ENCODE measurements around the gene CDH22.

The CDH22 gene

GRCh38 chr20:46268131-46268614 is 40.1 kb downstream of the CDH22 start:
- Mint-ChIP-seq H3K27me3 (peaks cover 32% of the 10 kb centered on the region), H3K4me1 (no peaks in the 10 kb centered on the region), H3K4me3 (no peak overlapping the region), H3K36me3 (peaks cover 2% of the 10 kb centered on the region), H3K9me3 (peaks cover 8% of the 10 kb centered on the region), H3K27ac (no peak overlapping the region)
- DNase-seq (ENCODE audit: low spot score in 2 of 2) (no peak), ATAC-seq (ENCODE audit: low read depth) (no peak)

GRCh38 chr20:46267108-46268105 is 40.9 kb downstream of the CDH22 start:
- peaks cover 37% of the 10 kb centered on the region for H3K27me3 Mint-ChIP-seq
- DNase-seq (ENCODE audit: low spot score in 2 of 2) = no peak

GRCh38 chr20:46265539-46265938 is 42.8 kb downstream of the CDH22 start:
- no peak for DNase-seq (ENCODE audit: low spot score in 2 of 2)
- no peak for ATAC-seq (ENCODE audit: low read depth)
- no peak overlapping the region for H3K4me3 Mint-ChIP-seq
- H3K27ac Mint-ChIP-seq = no peak overlapping the region
- H3K4me1 Mint-ChIP-seq = no peaks in the 10 kb centered on the region
- H3K36me3 Mint-ChIP-seq = peaks cover 2% of the 10 kb centered on the region
- H3K27me3 Mint-ChIP-seq = peaks cover 27% of the 10 kb centered on the region
- H3K9me3 Mint-ChIP-seq = peaks cover 4% of the 10 kb centered on the region

More at GRCh38 chr20:46267108-46268105, 40.9 kb downstream of the CDH22 start:
- H3K36me3 Mint-ChIP-seq = peaks cover 2% of the 10 kb centered on the region
- ATAC-seq (ENCODE audit: low read depth) = no peak
- H3K27ac Mint-ChIP-seq = no peak overlapping the region
- no peaks in the 10 kb centered on the region for H3K4me1 Mint-ChIP-seq
- H3K9me3 Mint-ChIP-seq = peaks cover 8% of the 10 kb centered on the region
- H3K4me3 Mint-ChIP-seq = no peak overlapping the region

- no peak for DNase-seq (ENCODE audit: low spot score in 2 of 2)
- ATAC-seq (ENCODE audit: low read depth) = no peak
- no peak overlapping the region for H3K27ac Mint-ChIP-seq
- H3K4me3 Mint-ChIP-seq = no peak overlapping the region
- H3K27me3 Mint-ChIP-seq = peaks cover 24% of the 10 kb centered on the region
- no peaks in the 10 kb centered on the region for H3K4me1 Mint-ChIP-seq
- peaks cover 4% of the 10 kb centered on the region for H3K9me3 Mint-ChIP-seq
- peaks cover 2% of the 10 kb centered on the region for H3K36me3 Mint-ChIP-seq
These were observed 43.7 kb downstream of the CDH22 start for GRCh38 chr20:46264391-46265266.

- peaks cover 2% of the 10 kb centered on the region for H3K36me3 Mint-ChIP-seq
- H3K9me3 Mint-ChIP-seq = peaks cover 4% of the 10 kb centered on the region
- H3K27ac Mint-ChIP-seq = no peak overlapping the region
These were observed 46.6 kb downstream of the CDH22 start for GRCh38 chr20:46261456-46262253.

GRCh38 chr20:46260936-46261454 is 47.3 kb downstream of the CDH22 start:
- no peaks in the 10 kb centered on the region for H3K4me1 Mint-ChIP-seq
- H3K27me3 Mint-ChIP-seq = peaks cover 22% of the 10 kb centered on the region
- H3K4me3 Mint-ChIP-seq = no peak overlapping the region
- no peak overlapping the region for H3K27ac Mint-ChIP-seq
- no peak for ATAC-seq (ENCODE audit: low read depth)
- peaks cover 2% of the 10 kb centered on the region for H3K36me3 Mint-ChIP-seq
- peaks cover 4% of the 10 kb centered on the region for H3K9me3 Mint-ChIP-seq
- no peak for DNase-seq (ENCODE audit: low spot score in 2 of 2)

More at GRCh38 chr20:46261456-46262253, 46.6 kb downstream of the CDH22 start:
- Mint-ChIP-seq H3K27me3 (peaks cover 22% of the 10 kb centered on the region), H3K4me1 (no peaks in the 10 kb centered on the region), H3K4me3 (no peak overlapping the region)
- DNase-seq (ENCODE audit: low spot score in 2 of 2) (no peak), ATAC-seq (ENCODE audit: low read depth) (no peak)

- no peak for DNase-seq (ENCODE audit: low spot score in 2 of 2)
- no peaks in the 10 kb centered on the region for H3K9me3 Mint-ChIP-seq
These were observed 47.8 kb downstream of the CDH22 start for GRCh38 chr20:46260480-46260879.

GRCh38 chr20:46259260-46259859 is 48.9 kb downstream of the CDH22 start:
- no peaks in the 10 kb centered on the region for H3K36me3 Mint-ChIP-seq
- H3K27me3 Mint-ChIP-seq = peaks cover 19% of the 10 kb centered on the region
- H3K27ac Mint-ChIP-seq = no peak overlapping the region
- H3K4me1 Mint-ChIP-seq = no peaks in the 10 kb centered on the region
- H3K9me3 Mint-ChIP-seq = no peaks in the 10 kb centered on the region
- H3K4me3 Mint-ChIP-seq = no peak overlapping the region
- ATAC-seq (ENCODE audit: low read depth) = no peak
- DNase-seq (ENCODE audit: low spot score in 2 of 2) = no peak

More at GRCh38 chr20:46260480-46260879, 47.8 kb downstream of the CDH22 start:
- H3K4me1 Mint-ChIP-seq = no peaks in the 10 kb centered on the region
- no peaks in the 10 kb centered on the region for H3K36me3 Mint-ChIP-seq
- ATAC-seq (ENCODE audit: low read depth) = no peak
- H3K4me3 Mint-ChIP-seq = no peak overlapping the region
- H3K27ac Mint-ChIP-seq = no peak overlapping the region
- H3K27me3 Mint-ChIP-seq = peaks cover 18% of the 10 kb centered on the region

- H3K4me3 Mint-ChIP-seq = no peak overlapping the region
- H3K4me1 Mint-ChIP-seq = no peaks in the 10 kb centered on the region
- ATAC-seq (ENCODE audit: low read depth) = no peak
- no peak for DNase-seq (ENCODE audit: low spot score in 2 of 2)
- H3K27me3 Mint-ChIP-seq = peaks cover 11% of the 10 kb centered on the region
- H3K27ac Mint-ChIP-seq = no peak overlapping the region
- no peaks in the 10 kb centered on the region for H3K36me3 Mint-ChIP-seq
- H3K9me3 Mint-ChIP-seq = no peaks in the 10 kb centered on the region
These were observed 50.4 kb downstream of the CDH22 start for GRCh38 chr20:46257887-46258286.

- ATAC-seq (ENCODE audit: low read depth) (no peak), DNase-seq (ENCODE audit: low spot score in 2 of 2) (no peak)
- Mint-ChIP-seq H3K9me3 (no peaks in the 10 kb centered on the region), H3K27me3 (peaks cover 17% of the 10 kb centered on the region), H3K27ac (no peak overlapping the region), H3K36me3 (no peaks in the 10 kb centered on the region), H3K4me1 (no peaks in the 10 kb centered on the region), H3K4me3 (no peak overlapping the region)
These were observed 52.0 kb downstream of the CDH22 start for GRCh38 chr20:46256293-46256692.

- no peak overlapping the region for H3K4me3 Mint-ChIP-seq
- H3K27me3 Mint-ChIP-seq = peaks cover 19% of the 10 kb centered on the region
- ATAC-seq (ENCODE audit: low read depth) (no peak), DNase-seq (ENCODE audit: low spot score in 2 of 2) (no peak)
- no peaks in the 10 kb centered on the region for H3K4me1 Mint-ChIP-seq
- no peak overlapping the region for H3K27ac Mint-ChIP-seq
- H3K36me3 Mint-ChIP-seq = no peaks in the 10 kb centered on the region
- no peaks in the 10 kb centered on the region for H3K9me3 Mint-ChIP-seq
These were observed 52.7 kb downstream of the CDH22 start for GRCh38 chr20:46255440-46256104.

- Mint-ChIP-seq H3K27me3 (peaks cover 34% of the 10 kb centered on the region), H3K27ac (no peak overlapping the region), H3K36me3 (no peaks in the 10 kb centered on the region), H3K9me3 (no peaks in the 10 kb centered on the region), H3K4me1 (peaks cover 3% of the 10 kb centered on the region), H3K4me3 (no peak overlapping the region)
- ATAC-seq (ENCODE audit: low read depth) (no peak), DNase-seq (ENCODE audit: low spot score in 2 of 2) (no peak)
These were observed 54.9 kb downstream of the CDH22 start for GRCh38 chr20:46253391-46253790.
